Measurements from ENCODE around the gene MYO5B. TPM values are rescaled to one million over a fixed set of nuclear protein-coding genes. Genes with fewer than 3 reads are reported as not detected.

MYO5B gene
- total RNA-seq, 8 experiments from 2014 or later, result 0.61 to 5.9 (median 1.1) TPM

DNA sequence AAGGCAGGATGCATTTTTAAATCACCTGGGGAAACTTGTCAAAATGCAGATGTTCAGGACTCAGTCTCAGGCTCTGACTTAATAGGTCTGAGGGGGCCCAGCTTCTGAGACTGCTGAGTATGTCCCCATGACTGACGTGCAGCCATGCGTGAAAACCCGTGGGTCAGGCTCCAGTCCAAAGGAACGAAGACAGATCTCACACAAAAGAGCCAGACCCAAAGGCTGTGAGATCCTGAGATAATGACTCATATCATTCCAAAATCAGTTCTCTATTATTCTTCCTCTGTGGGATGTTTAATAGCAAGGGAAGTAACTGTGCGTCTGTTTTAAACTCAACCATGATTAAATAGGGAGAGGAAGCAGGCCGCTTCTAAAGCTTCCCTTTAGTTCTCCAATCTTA lies 274.2 kb downstream of the MYO5B start:
- 11 to 45% (median 33%) methylated on average over 2 to 6 of the region's 6 CpGs; no CpG with 5 or more reads in 2 of the 10 experiments for WGBS, 10 experiments
- peak in 6 of 8 experiments; percentile 12 to 73 (median 64) for ATAC-seq (replicated peaks in 6 of 8)
- in situ Hi-C loops (cut with MboI; ENCODE audit: low pct_unique_long_range_greater_than_20kb in 2 of 9, low sequenced_read_pairs in 9 of 9, unreplicated experiment in 9 of 9), result no loop called here
- Histone ChIP-seq H3K27ac (no peak overlapping the region), H3K4me3 (no peak overlapping the region), H3K4me1 (replicated peaks in 1 of 2) (peaks cover 16% of the 10 kb centered on the region in 2 donors)

DNA sequence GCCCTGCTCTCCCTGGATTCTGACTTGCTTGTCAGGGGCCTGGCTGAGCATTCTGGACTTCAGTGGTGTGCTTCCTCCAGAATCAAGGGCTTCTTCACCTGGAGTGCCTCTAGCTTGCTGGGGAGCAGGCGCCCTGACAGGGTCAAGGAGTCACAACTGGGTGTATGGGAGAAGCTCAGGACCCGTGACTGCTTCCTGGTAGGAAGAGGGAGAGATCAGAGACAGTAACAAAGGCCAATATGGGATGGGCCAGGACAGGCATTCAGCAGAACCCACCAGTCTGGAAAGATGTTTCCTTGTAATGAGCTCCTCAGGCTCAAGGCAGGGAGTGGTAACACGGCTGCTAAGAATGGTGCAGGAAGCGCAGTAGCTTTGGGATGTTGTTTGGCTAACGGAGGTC lies 277.2 kb downstream of the MYO5B start:
- ATAC-seq (replicated peaks in 6 of 8), result no peak
- Histone ChIP-seq H3K4me3 (no peak overlapping the region), H3K27ac (no peak overlapping the region), H3K4me1 (replicated peaks in 1 of 2) (peaks cover 16% of the 10 kb centered on the region in 2 donors)
- 29 to 93% (median 55%) methylated on average over 1 to 4 of the region's 5 CpGs; no CpG with 5 or more reads in 4 of the 10 experiments for whole genome bisulfite sequencing, 10 experiments
- in situ Hi-C loops (cut with MboI; ENCODE audit: low pct_unique_long_range_greater_than_20kb in 2 of 9, low sequenced_read_pairs in 9 of 9, unreplicated experiment in 9 of 9), result no loop called here

DNA sequence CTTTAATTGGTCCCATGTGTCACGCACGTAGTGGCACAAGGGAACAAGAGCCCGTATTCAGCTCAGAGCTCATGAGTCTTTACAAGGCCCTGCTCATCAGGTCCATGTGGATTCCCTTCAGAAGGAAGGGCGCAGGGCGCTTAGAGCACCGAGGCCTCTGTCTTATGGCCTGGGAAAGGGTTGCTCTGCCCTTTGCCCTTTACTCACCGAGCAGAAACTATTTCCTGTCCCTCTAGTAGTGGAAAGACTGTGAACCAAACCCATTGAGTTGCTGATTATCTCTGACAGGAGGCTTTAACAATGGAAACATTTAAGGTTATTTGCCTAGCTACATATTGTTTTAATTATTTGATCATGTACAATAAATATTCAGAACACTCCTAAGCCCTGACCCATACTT lies 279.6 kb downstream of the MYO5B start:
- Histone ChIP-seq H3K27ac (no peak overlapping the region), H3K4me3 (no peak overlapping the region), H3K4me1 (replicated peaks in 1 of 2) (peaks cover 0 to 1% of the 10 kb centered on the region in 2 donors)
- 19 to 100% (median 58%) methylated on average over 1 to 7 of the region's 7 CpGs; no CpG with 5 or more reads in 2 of the 10 experiments for WGBS, 10 experiments
- in situ Hi-C loops (cut with MboI; ENCODE audit: low pct_unique_long_range_greater_than_20kb in 2 of 9, low sequenced_read_pairs in 9 of 9, unreplicated experiment in 9 of 9), result no loop called here
- ATAC-seq (replicated peaks in 6 of 8), result no peak

DNA sequence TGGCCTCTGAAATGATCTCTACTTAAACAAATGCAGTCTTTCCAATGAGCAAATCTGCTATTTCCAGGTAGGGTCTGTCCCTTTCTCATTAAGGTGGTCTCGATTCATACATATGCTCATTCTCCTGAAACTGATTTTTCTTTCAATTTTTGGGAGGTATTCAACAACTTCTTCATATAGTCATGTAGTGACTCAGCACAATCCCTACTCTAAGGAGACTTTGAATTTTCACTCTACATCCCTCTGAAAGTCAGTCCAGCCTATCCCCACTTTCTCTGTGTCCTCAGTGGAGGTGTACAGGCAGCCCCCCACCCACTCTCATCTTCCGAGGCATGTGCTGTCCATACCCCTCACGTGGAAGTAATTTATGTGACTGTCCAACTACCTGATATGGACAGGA lies 281.7 kb downstream of the MYO5B start:
- in situ Hi-C loops (cut with MboI; ENCODE audit: low pct_unique_long_range_greater_than_20kb in 2 of 9, low sequenced_read_pairs in 9 of 9, unreplicated experiment in 9 of 9), result no loop called here

DNA sequence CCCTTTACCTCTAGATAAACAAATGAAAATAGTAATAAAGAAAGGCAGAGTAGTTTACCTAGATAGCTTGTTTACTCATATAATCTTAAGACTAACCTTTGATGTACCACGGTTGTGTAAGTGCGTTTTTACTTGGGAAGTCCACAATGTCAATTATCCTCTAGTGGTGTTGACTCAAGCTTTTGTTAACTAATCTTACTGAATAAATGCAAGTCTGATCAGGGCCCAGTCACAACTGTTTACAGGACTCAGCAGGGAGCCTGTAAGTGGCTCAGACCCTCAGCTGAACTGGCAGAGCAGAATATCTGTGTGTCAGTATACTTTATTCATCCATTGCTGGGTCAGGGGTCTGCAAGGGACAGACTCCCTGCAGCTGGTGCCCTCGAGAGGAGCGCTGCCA lies 283.5 kb downstream of the MYO5B start:
- in situ Hi-C loops (cut with MboI; ENCODE audit: low pct_unique_long_range_greater_than_20kb in 2 of 9, low sequenced_read_pairs in 9 of 9, unreplicated experiment in 9 of 9), result no loop called here
- 0 to 83% (median 15%) methylated on average over 1 to 4 of the region's 4 CpGs; no CpG with 5 or more reads in 4 of the 10 experiments for WGBS, 10 experiments
- H3K27ac ChIP-seq, result no peak overlapping the region
- ATAC-seq (replicated peaks in 6 of 8), result peak in 1 of 8 experiments; percentile 28
- H3K4me3 ChIP-seq, result no peak overlapping the region
- no peaks in the 10 kb centered on the region for H3K4me1 ChIP-seq (replicated peaks in 1 of 2)

More for the DNA sequence above, 281.7 kb downstream of the MYO5B start:
- H3K4me3 ChIP-seq, result no peak overlapping the region
- ATAC-seq (replicated peaks in 6 of 8), result no peak
- no peak overlapping the region for H3K27ac ChIP-seq
- no peaks in the 10 kb centered on the region for H3K4me1 ChIP-seq (replicated peaks in 1 of 2)
- WGBS, 10 experiments, result 11 to 83% (median 14%) methylated on average over 1 to 3 of the region's 3 CpGs; no CpG with 5 or more reads in 5 of the 10 experiments

DNA sequence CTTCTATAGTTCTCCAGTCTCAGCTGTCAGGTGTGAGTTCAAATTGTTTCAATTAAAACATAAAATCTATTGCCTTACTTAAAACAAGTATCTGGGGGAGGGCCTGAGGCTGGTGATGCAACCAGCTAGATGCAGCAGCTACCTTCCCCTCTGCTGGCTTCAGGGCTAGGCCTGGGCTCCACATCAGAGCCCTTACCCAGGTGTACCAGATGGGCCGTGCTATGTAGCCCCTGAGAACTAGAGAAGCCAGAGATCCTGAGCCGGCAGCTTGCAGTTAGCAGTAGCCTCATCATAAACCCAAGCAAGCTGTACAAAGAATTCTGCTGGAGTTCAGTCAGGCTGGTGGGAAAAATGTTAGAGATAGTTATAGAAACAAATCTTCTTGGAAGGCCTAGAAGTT lies 284.0 kb downstream of the MYO5B start:
- Histone ChIP-seq H3K4me3 (no peak overlapping the region), H3K4me1 (replicated peaks in 1 of 2) (no peaks in the 10 kb centered on the region), H3K27ac (no peak overlapping the region)
- no peak for ATAC-seq (replicated peaks in 6 of 8)
- WGBS, 10 experiments, result 33 to 82% (median 72%) methylated on average over 1 to 2 of the region's 2 CpGs; no CpG with 5 or more reads in 6 of the 10 experiments
- in situ Hi-C loops (cut with MboI; ENCODE audit: low pct_unique_long_range_greater_than_20kb in 2 of 9, low sequenced_read_pairs in 9 of 9, unreplicated experiment in 9 of 9), result no loop called here

DNA sequence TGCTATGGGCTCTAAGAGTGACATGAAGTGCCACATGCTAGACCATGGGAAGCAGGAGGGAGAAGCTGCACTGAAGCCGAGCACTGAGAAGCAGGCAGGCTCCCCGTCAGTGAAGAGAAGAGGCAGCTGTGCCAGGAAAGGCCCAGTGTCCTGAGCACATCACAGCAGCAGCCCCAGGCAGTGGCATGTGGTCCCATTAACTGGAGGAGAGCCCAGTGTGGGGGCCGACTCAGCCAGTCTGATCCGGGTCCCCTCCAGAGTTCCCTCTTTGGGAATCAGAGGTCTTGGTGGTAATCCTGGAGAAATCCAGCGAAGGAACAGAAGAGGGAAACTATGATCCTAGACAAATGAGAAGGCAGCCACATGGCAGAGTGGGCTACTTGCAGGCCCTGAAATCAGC lies 284.9 kb downstream of the MYO5B start:
- H3K27ac ChIP-seq, result no peak overlapping the region
- in situ Hi-C loops (cut with MboI; ENCODE audit: low pct_unique_long_range_greater_than_20kb in 2 of 9, low sequenced_read_pairs in 9 of 9, unreplicated experiment in 9 of 9), result no loop called here
- H3K4me3 ChIP-seq, result no peak overlapping the region
- peaks cover 0 to 4% of the 10 kb centered on the region in 2 donors for H3K4me1 ChIP-seq (replicated peaks in 1 of 2)
- 35 to 82% (median 58%) methylated on average over 2 to 3 of the region's 5 CpGs; no CpG with 5 or more reads in 4 of the 10 experiments for WGBS, 10 experiments
- peak in 2 of 8 experiments; percentile 21 to 30 for ATAC-seq (replicated peaks in 6 of 8)

DNA sequence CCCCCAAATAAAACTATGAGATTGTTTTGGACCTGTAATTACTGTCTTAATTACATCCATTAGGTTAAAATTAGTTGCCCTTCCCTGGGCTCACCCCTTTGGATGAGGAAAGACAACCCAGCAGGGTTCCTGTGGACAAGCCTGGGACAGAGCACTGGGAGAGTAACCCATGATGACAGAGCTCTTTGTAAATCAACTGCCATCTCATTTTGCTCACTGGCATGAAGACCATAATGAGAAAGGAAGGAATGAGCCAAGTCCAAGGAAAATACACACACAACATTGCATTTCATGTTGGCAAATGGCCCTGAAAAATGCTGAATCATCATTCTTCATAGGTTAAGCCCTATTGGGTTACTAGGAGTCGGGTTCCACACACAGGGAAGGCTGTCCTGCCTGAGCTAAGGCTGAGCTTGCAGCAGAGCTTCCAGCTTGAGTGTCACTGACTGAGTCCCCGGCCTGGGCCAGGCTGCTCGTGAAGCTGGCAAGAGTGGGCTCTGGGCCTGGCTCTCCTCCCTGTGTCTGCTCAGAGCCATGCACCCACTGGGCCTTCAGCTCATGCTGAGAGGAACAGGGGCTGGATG lies 287.5 kb downstream of the MYO5B start:
- in situ Hi-C loops (cut with MboI; ENCODE audit: low pct_unique_long_range_greater_than_20kb in 2 of 9, low sequenced_read_pairs in 9 of 9, unreplicated experiment in 9 of 9), result no loop called here

DNA sequence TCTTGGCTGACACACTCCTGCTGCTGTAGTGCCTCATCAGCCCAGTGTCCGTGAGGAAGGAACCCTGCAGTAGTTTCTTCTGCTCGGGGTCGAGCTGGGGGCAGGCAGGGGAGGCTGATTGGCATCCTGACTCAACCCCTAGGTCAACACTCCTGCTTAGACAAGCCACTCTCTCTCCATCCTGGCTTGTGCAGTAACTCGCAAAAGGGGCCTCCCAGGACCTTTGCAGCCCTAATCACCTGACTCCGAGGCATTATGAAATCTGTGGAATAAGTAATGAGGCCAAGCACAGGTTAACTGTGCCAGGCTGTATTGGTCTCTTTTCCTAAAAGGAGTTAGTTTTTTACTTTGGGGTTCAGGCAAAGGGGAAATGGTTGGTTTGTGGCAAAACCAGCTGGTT lies 289.2 kb downstream of the MYO5B start:
- Histone ChIP-seq H3K4me1 (replicated peaks in 1 of 2) (peaks cover 0 to 4% of the 10 kb centered on the region in 2 donors), H3K4me3 (no peak overlapping the region), H3K27ac (no peak overlapping the region)
- WGBS, 10 experiments, result 60 to 80% (median 63%) methylated on average over 1 to 4 of the region's 5 CpGs; no CpG with 5 or more reads in 5 of the 10 experiments
- in situ Hi-C loops (cut with MboI; ENCODE audit: low pct_unique_long_range_greater_than_20kb in 2 of 9, low sequenced_read_pairs in 9 of 9, unreplicated experiment in 9 of 9), result no loop called here
- no peak for ATAC-seq (replicated peaks in 6 of 8)

More for the DNA sequence above, 287.5 kb downstream of the MYO5B start:
- H3K27ac ChIP-seq, result no peak overlapping the region
- peaks cover 0 to 4% of the 10 kb centered on the region in 2 donors for H3K4me1 ChIP-seq (replicated peaks in 1 of 2)
- no peak overlapping the region for H3K4me3 ChIP-seq
- 0 to 83% (median 60%) methylated on average over 1 to 3 of the region's 3 CpGs; no CpG with 5 or more reads in 3 of the 10 experiments for WGBS, 10 experiments
- peak in 3 of 8 experiments; percentile 30 to 94 (median 89) for ATAC-seq (replicated peaks in 6 of 8)

DNA sequence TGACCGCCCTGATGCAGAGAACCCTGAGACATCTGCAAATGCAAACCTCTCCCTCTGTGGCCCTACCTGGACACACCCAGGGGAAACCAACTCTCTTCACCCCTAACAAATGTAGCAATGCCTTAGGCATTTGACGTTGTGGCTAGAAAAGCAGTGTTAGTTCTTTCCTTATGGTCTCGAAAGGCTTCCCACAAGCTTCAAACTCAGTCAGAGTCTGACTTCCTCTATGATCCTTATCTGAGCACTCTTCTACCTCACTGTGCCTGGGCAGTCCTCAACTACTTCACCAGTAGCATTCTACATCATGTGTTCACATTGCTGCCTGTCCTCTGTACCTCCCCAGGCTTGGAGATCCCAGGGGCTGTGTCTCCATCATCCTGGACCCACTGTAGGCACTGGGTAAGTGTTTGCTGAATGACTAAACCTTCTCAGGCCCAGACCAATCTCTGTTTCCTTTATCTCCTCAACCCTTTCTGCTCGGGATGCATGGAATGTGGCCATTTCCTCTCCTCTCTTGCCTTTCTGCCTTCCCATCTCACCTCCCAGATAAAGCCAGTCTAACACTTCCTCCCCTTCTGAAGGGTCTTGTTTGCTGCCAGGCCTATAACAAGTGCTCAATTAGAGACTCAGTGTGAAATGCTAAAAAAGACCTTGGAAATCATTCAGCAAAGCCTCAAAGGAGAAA lies 289.9 kb downstream of the MYO5B start:
- 0 to 94% (median 55%) methylated on average over 1 to 4 of the region's 4 CpGs; no CpG with 5 or more reads in 2 of the 10 experiments for WGBS, 10 experiments
- ATAC-seq (replicated peaks in 6 of 8), result no peak
- H3K4me1 ChIP-seq (replicated peaks in 1 of 2), result peaks cover 0 to 4% of the 10 kb centered on the region in 2 donors
- H3K27ac ChIP-seq, result no peak overlapping the region
- in situ Hi-C loops (cut with MboI; ENCODE audit: low pct_unique_long_range_greater_than_20kb in 2 of 9, low sequenced_read_pairs in 9 of 9, unreplicated experiment in 9 of 9), result no loop called here
- H3K4me3 ChIP-seq, result no peak overlapping the region

DNA sequence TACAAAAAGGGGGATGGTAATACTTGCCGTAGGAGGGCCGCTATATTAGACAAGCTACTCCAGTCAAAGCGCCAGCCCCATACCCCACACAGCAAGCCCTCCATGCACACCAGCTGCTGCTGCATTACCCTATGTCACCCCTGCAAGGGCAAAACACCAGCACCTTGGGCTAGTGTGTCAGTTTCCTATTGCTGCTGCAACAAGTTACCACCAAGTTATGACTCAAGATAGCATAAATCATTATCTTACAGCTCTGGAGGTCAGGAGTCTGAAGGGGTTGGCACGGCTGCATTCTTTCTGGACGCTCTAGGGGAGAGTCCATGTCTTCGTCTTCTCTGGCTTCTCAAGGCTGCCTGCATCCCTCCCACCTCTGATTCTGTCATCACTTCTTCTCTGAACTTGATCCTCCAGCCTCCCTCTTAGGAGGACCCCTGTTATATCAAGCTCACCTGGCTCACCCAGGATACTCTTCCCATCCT lies 293.0 kb downstream of the MYO5B start:
- in situ Hi-C loops (cut with MboI; ENCODE audit: low pct_unique_long_range_greater_than_20kb in 2 of 9, low sequenced_read_pairs in 9 of 9, unreplicated experiment in 9 of 9), result no loop called here
- 20 to 100% (median 81%) methylated on average over 1 to 6 of the region's 6 CpGs; no CpG with 5 or more reads in 2 of the 10 experiments for WGBS, 10 experiments

DNA sequence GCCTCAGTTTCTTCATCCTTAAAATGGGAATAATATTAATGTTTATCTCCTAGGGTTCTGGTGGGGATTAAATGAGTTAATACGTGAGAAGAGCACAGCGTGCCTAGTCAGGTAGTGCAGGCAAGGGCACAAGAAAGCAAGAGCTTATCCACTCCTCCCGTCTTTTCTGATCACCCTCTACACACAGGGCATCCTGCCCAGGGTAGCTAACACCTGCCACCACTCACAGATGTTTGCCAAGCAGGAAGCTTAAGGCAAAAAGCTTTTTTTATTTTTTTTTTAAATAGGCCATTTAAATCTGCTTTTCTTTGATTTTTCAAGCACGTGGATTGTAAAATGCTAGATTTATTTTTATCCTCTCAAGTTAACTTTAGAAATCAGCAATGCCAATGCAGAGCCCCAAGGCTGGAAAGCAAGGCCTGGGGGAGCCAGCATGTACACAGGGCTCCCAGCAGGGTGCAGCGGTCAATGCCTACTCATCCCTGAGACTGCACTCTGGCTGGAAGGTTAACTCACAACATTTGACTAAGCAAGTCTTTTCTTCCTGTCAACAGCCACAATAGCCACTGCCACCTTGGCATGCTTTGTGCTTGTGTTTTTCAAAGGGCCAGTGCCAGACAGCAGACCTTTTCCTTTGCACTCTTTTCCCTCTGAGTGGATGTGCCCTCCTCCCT lies 295.2 kb downstream of the MYO5B start:
- WGBS, 10 experiments, result 6 to 92% (median 53%) methylated on average over 1 to 5 of the region's 5 CpGs; no CpG with 5 or more reads in 1 of the 10 experiments
- Histone ChIP-seq H3K4me1 (replicated peaks in 1 of 2) (no peaks in the 10 kb centered on the region), H3K4me3 (no peak overlapping the region), H3K27ac (no peak overlapping the region)
- ATAC-seq (replicated peaks in 6 of 8), result peak in 2 of 8 experiments; percentile 42 to 59
- in situ Hi-C loops (cut with MboI; ENCODE audit: low pct_unique_long_range_greater_than_20kb in 2 of 9, low sequenced_read_pairs in 9 of 9, unreplicated experiment in 9 of 9), result loop anchor here in 1 of 9 experiments (10.0 kb wide), 1 partner anchor 55 kb away; no protein-coding TSS in a partner anchor

More for the DNA sequence above, 293.0 kb downstream of the MYO5B start:
- H3K4me3 ChIP-seq, result no peak overlapping the region
- peaks cover 0 to 4% of the 10 kb centered on the region in 2 donors for H3K4me1 ChIP-seq (replicated peaks in 1 of 2)
- no peak overlapping the region for H3K27ac ChIP-seq
- ATAC-seq (replicated peaks in 6 of 8), result no peak

DNA sequence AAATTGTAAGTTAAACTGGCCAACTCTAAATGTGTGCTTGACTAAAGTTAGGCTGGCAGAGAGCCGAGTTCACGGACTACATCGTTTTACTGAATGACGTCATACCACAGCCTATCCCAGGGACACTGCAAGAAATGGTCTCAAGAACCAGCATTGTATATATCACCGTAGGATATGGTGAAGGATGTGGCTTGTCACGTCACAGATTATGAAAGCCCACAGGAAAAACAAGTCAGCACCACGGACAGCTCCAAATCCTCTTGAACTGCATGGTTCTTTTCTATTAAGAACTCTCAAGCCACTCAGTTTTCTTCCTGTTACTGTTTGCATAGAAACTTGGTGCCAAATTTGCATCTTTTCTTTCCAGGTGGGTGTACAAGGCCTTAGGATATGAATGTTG lies 296.5 kb downstream of the MYO5B start:
- 0 to 77% (median 57%) methylated on average over 1 to 7 of the region's 7 CpGs for WGBS, 10 experiments
- ATAC-seq (replicated peaks in 6 of 8), result peak in 4 of 8 experiments; percentile 10 to 61 (median 55)
- in situ Hi-C loops (cut with MboI; ENCODE audit: low pct_unique_long_range_greater_than_20kb in 2 of 9, low sequenced_read_pairs in 9 of 9, unreplicated experiment in 9 of 9), result loop anchor here in 1 of 9 experiments (10.0 kb wide), 1 partner anchor 56 kb away; no protein-coding TSS in a partner anchor

More for the DNA sequence above, 296.5 kb downstream of the MYO5B start:
- H3K4me1 ChIP-seq (replicated peaks in 1 of 2), result no peaks in the 10 kb centered on the region
- no peak overlapping the region for H3K27ac ChIP-seq
- no peak overlapping the region for H3K4me3 ChIP-seq
